Subcutaneous preadipocyte (primary cell): ENCODE data around the gene ELL3. TPM values are rescaled to one million over a fixed set of nuclear protein-coding genes. Genes with fewer than 3 reads are reported as not detected.

Source experiments
- small RNA-seq: library from RNA; depleted of rRNA; stranded (forward); fragments of <200 nt; gene quantifications from one replicate; pipeline ENCODE3, GENCODE V24; 2012
- total RNA-seq: library from RNA; depleted of rRNA; stranded (reverse); fragments of >200 nt; gene quantifications from 2 replicates; pipeline ENCODE4 v1.2.3, GENCODE V29; 2012

The ELL3 gene
- 0.37 and 0.78 TPM in 2 replicates for total RNA-seq

GRCh38 chr15:43776718-43777266 is at the start of gene ELL3:
TSS of gene ELL3 (minus strand) at chr15:43776966. CDS start at chr15:43776901, 65 bp downstream.

GRCh38 chr15:43824302-43825246 is 47.8 kb upstream of the ELL3 start, which contains the start of gene MFAP1:
TSS of gene MFAP1 (minus strand) at chr15:43824690. CDS start at chr15:43824569, 121 bp downstream.

GRCh38 chr15:43800286-43801141 is 23.7 kb upstream of the ELL3 start, which contains the start of gene HYPK:
TSS of gene HYPK (plus strand) at chr15:43800599. CDS start at chr15:43800623, 24 bp downstream.

GRCh38 chr15:43799945-43800285 is 23.1 kb upstream of the ELL3 start, which contains the start of gene SERINC4:
TSS of gene SERINC4 (minus strand) at chr15:43800220. CDS start at chr15:43799986, 234 bp downstream.

GRCh38 chr15:43791993-43792760 is 15.4 kb upstream of the ELL3 start, which contains the start of gene SERF2:
TSS of gene SERF2 (plus strand) at chr15:43792320. CDS start at chr15:43792377, 57 bp downstream.

GRCh38 chr15:43746245-43746902 is 30.4 kb downstream of the ELL3 start, which contains the start of gene PDIA3:
TSS of gene PDIA3 (plus strand) at chr15:43746438. CDS start at chr15:43746540, 102 bp downstream.

Small RNAs within 50 kb of the gene (small RNA-seq; reads per million reads assigned to genes)
- not detected for gene MIR1282
- not detected for gene RNU6-354P

Other genes with a start within 250 kb of the ELL3 start
- 12.5 and 24.8 TPM in 2 replicates for gene PPIP5K1, start 186.8 kb downstream of the ELL3 start, total RNA-seq
- gene CKMT1B, start 182.9 kb downstream of the ELL3 start, total RNA-seq = not detected in 2 replicates
- 0.73 TPM in 1 of 2 replicates, not detected in the other for gene STRC, start 158.2 kb downstream of the ELL3 start, total RNA-seq
- gene CATSPER2, start 128.1 kb downstream of the ELL3 start, total RNA-seq = 0.39 and 1.5 TPM in 2 replicates
- gene CKMT1A, start 83.1 kb downstream of the ELL3 start, total RNA-seq = not detected in 2 replicates
- 125 and 138 TPM in 2 replicates for gene PDIA3, start 30.5 kb downstream of the ELL3 start, total RNA-seq
- 199 and 334 TPM in 2 replicates for gene SERF2, start 15.4 kb upstream of the ELL3 start, total RNA-seq
- gene SERINC4, start 23.3 kb upstream of the ELL3 start, total RNA-seq = 0.20 TPM in 1 of 2 replicates, not detected in the other
- 7.2 and 8.1 TPM in 2 replicates for gene HYPK, start 23.6 kb upstream of the ELL3 start, total RNA-seq
- gene MFAP1, start 47.7 kb upstream of the ELL3 start, total RNA-seq = 17.6 and 18.8 TPM in 2 replicates
- 15.4 and 31.7 TPM in 2 replicates for gene WDR76, start 50.0 kb upstream of the ELL3 start, total RNA-seq